GM18873 (cell line): ENCODE data around the gene NCAM2.
"Not testable (repeated sequence)": the region's sequence is repeated elsewhere in the genome, so short reads cannot be mapped to it uniquely, and the experiment has no call there.

Source experiments
- ATAC-seq: cut with Tn5 transposase; IDR thresholded peaks from one replicate; pipeline ENCODE4 v1.9.1; 2021; ENCODE audit warnings: mild to moderate bottlenecking, moderate library complexity, moderate number of reproducible peaks; ENCODE audit not compliant: unreplicated experiment, low FRiP score

NCAM2 gene

GRCh38 chr21:21401444-21401843 is 403.2 kb downstream of the NCAM2 start:
- no peak for ATAC-seq

GRCh38 chr21:21402187-21402586 is 404.0 kb downstream of the NCAM2 start:
- not testable (repeated sequence) for ATAC-seq

GRCh38 chr21:21404261-21404660 is 406.1 kb downstream of the NCAM2 start:
- not testable (repeated sequence) for ATAC-seq

GRCh38 chr21:21406921-21407320 is 408.7 kb downstream of the NCAM2 start:
- no peak for ATAC-seq

GRCh38 chr21:21412096-21412495 is 413.9 kb downstream of the NCAM2 start:
- ATAC-seq: no peak

- no peak for ATAC-seq
Observed at GRCh38 chr21:21415741-21416140, 417.5 kb downstream of the NCAM2 start.

- no peak for ATAC-seq
Observed at GRCh38 chr21:21434944-21435343, 436.7 kb downstream of the NCAM2 start.

- no peak for ATAC-seq
Observed at GRCh38 chr21:21436012-21436534, 437.9 kb downstream of the NCAM2 start.

GRCh38 chr21:21439761-21440160 is 441.6 kb downstream of the NCAM2 start:
- no peak for ATAC-seq

GRCh38 chr21:21457077-21457476 is 458.9 kb downstream of the NCAM2 start:
- no peak for ATAC-seq

GRCh38 chr21:21458124-21458631 is 460.0 kb downstream of the NCAM2 start:
- no peak for ATAC-seq

GRCh38 chr21:21460979-21461378 is 462.8 kb downstream of the NCAM2 start:
- ATAC-seq: no peak

GRCh38 chr21:21463456-21463855 is 465.2 kb downstream of the NCAM2 start:
- ATAC-seq: no peak

GRCh38 chr21:21464684-21465083 is 466.5 kb downstream of the NCAM2 start:
- ATAC-seq: no peak

- ATAC-seq: no peak
Observed at GRCh38 chr21:21466752-21467151, 468.5 kb downstream of the NCAM2 start.

- ATAC-seq: no peak
Observed at GRCh38 chr21:21468003-21468402, 469.8 kb downstream of the NCAM2 start.

- no peak for ATAC-seq
Observed at GRCh38 chr21:21481239-21481638, 483.0 kb downstream of the NCAM2 start.

- no peak for ATAC-seq
Observed at GRCh38 chr21:21508859-21509258, 510.6 kb downstream of the NCAM2 start.

GRCh38 chr21:21530680-21531079 is 532.5 kb downstream of the NCAM2 start:
- no peak for ATAC-seq

- ATAC-seq: no peak
Observed at GRCh38 chr21:21547368-21547953, 549.3 kb downstream of the NCAM2 start.

- no peak for ATAC-seq
Observed at GRCh38 chr21:21559285-21560045, 561.3 kb downstream of the NCAM2 start.
